ENCODE results near the gene FOXO1.
A peak's percentile ranks its signal among the peaks of the same experiment; 100 is the strongest.

The FOXO1 gene

DNA sequence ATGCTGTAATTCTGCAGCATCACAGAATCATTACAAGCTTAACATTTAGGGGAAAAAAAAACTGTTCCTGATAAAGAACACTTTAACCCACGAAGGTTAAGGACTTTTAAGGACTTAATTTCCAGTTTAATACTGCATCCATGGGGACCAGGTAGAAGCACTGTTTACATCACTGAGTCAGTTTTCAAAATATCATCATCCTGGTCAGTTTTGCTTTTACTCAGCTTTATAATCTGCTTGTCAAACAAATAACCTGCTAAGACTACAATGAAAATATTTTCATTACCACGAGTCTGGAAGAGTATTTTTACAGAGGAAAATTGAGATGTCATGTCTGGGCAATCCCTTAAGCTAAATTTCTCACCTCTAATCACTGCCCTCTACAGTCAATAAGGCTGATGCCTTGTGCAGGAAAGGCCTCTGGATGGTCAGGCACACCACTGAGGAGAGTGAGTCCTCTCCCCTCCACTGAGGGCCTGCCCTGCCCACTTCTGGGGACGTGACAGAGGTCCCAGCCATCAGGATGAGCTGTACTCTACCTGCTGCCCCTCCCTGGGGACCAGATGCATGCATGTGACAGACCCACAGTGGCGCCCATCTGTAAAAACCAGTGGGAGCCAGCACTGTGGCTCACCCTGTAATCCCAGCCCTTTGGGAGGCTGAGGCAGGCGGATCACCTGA lies 31.0 kb downstream of the FOXO1 start:
- DNase-seq = peak; percentile 38

DNA sequence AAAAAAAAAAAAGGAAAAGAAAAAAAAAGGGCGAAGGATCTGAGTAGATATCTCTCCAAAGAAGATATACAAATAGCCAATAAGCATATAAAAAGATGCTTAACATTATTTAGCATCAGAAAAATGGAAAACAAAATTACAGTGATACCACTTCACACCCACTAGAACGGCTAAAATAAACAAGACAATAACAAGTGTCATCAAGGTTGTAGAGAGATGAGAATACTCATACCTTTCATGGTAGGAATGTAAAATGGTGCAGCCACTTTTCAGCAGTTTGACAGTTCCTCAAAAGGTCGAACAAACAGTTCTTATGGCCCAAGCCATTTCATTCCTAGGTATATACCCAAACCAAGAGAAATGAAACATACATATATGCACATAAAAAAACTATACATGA lies 33.5 kb downstream of the FOXO1 start:
- DNase-seq = no peak

DNA sequence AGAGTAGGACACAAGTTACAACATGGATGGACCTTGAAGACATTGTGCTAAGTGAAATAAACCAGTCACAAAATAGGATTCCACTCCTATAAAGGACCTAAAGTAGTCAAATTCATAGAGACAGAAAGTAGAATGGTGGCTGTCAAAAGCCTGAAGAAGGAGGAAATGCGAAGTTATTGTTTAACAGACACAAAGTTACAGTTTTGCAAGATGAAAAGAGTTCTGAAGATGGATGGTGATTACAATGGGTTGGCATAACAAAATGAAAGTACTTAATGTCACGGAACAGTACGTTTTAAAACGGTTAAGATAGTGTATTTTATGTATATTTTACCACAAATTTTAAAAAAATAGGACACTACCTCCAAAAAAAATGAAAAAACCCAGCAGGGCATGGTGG lies 34.8 kb downstream of the FOXO1 start:
- no peak for DNase-seq

DNA sequence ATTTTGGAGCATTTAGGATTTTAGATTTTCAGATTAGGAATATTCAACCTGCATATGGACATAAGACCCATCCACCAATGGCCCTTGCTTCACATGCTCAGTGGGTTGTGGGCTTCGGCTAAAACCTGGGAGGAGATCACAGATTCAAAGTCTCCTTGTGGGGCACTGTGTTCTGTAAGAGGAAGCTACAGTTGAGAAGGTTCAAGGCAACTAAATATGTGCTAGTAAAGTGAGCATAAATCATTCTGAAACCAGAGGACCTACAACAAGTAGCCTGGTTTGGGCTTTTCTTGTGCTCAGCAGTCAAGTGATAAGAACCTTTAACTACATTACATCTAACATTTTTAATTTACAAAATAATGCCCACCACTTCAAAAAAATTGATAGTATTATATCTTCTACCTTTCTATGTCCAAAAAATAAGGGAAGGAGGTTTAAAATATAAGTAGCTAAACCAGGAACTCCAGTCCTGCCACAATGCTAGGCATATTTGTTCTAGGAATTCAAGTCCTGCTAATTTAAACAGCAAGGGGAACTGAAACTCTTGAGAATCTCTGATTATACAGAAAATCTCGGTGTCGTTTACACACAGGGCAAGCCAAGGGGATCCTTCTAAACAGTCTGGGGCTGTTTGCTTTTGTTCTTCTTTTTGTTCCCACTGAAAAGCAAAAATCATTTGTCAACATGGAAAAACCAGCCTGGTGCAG lies 36.6 kb downstream of the FOXO1 start:
- DNase-seq = peak; percentile 38

DNA sequence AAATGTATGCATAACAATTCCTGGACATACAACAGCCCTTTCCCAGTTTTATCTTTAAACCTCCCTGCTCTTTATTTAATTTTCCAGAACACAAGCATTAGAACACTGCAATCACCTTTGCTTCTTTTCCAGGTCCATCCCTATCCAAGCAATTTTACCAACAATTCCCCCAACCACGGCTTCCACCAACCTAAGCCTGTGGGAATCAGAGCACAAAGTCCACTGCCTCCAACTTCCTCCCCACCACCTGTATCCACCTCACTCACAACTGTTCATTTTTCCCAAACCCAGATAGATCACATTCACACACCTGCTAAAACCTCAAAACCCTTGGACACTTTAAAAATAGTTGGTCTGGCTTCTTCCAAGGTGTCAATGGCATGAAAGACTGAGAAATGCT lies 39.5 kb downstream of the FOXO1 start:
- DNase-seq = no peak

DNA sequence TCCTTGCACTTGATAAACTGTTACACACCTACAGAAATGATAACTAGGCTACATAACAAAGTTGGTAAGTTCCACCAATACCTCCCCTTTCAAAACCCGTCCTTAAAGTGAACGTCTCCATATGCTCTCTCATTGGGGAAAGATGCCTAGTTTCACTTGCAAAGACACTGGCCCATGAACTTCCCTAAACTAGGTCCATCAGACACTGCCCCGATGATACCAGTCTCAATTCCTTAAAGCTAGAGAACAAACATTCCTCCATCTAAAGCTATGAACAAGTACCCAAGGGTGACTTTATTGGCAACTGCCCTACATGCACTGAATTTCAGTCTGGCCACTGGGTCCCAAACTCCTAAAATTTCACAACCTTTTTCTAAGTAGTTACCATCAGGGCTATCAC lies 39.9 kb downstream of the FOXO1 start:
- no peak for DNase-seq

DNA sequence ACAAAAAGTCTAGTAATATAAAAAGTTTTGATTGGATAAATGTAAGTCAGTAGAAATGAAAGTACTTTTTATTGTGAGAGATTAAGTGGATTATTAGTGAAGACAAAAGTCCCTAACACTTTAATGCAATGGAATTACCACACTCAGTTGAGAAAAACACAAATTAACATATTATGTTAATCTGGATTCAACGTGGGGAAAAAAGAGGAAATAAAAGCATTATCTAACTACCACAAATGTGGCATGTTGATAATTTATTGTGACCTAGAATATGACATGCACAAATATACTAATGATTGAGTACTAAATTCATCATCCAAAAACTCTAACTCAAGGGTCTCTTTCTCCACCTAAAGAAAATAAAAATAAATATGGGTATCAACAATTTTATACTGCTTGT lies 41.5 kb downstream of the FOXO1 start:
- DNase-seq = no peak

DNA sequence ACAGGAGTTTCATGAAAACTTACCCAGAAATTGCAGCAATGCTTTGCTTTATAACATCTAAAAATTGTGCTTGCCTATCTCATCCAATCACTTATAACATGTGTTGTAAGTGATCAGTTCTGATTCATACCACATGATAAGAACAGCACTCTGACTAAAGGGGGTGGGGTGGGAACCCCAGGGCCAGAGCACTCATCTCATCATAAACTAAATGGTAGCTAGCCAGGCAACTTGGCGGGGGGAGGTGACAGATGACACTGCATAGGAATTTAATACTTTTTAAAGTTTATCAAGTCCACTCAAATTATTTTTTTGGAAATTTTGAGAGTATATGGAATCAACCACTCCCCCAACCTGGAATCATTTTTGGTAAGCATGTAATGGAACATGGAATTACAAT lies 42.1 kb downstream of the FOXO1 start:
- DNase-seq = peak; percentile 31

DNA sequence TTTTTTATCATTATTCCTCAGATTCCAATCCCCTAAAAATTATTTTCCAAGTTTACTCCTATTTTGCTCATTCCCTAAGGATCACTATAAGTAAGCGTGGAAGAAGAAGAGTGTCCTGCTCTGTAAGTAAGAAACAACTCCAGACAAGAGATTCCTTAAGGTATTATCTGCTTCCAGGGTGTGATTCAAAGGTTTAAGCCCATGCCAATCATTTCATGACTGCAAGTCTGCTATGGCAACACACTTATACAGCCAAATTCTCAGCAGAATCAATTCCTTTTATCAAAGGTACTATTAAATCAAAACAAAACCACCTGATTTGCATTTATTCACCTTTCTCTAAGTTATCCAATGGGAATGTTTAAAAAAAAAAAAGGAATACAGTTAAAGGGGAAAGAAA lies 43.7 kb downstream of the FOXO1 start:
- DNase-seq = no peak

DNA sequence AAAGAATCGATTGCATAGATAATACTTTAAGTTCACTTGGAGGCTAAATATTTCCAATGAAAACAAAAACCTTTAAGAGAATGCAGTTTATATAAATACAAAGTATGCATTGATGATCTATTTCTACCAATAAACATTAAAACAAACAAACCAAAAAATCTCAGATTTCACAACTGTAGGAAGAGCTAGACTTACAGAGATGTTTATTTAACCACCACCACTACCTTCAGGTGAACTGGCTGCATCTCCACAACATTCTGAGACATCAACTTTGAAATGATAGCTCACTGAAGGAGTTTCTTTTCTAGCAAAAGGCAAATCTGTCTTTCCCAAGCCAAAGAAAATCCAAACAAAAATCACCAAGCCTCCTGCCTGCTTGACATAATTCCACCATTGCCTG lies 44.2 kb downstream of the FOXO1 start:
- DNase-seq = no peak

DNA sequence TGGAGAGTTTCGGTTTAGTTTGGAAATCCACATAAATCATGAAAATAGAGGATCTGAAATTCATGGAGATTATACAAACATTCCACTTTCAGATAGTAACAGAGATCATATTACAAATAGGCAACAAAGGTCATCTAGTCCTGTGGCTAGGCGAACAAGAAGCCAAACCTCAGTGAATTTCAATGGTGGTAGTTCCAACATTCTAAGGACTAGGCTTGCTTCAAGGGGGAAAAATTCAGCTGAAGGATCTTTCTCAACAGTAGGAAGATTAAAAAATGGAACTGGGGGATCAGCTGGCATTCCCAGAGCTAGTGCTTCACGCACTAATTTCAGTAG lies 47.0 kb downstream of the FOXO1 start:
- no peak for DNase-seq

DNA sequence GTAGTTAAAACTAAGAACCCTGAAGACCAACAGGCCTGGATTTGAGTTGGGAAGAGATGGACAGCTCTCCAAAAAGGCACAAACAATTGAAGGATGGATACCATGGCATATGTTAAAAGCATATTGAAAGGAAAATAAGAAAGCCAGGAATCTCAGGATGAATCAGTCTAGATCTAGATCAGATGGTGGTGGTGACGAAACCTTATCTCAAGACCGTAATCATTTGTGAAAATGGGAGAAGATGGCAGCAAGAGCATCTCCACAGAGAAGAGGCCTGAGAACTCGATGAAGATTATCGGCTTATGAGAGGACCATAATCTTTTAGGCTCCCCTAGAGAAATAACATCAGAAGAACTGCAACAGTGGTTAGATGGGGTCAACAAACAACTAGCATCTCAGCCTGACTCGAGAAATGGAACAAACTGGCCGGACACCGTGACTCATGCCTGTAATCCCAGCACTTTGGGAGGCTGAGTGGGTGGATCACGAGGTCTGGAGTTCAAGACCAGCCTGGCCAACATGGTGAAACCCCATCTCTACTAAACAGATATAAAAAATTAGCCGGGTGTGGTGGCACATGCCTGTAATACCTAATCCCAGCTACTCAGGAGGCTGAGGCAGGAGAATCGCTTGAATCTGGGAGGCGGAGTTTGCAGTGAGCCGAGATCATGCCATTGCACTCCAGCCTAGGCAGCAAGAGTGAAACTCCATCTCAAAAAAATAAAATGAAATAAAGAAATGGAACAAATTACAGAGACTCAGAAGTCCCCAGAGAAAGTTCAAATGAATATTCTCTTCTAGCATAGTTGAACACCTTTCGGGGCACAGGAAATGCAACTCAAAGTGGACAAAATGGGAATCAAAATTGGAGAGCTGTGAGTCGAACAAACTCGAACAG lies 47.6 kb downstream of the FOXO1 start:
- no peak for DNase-seq

DNA sequence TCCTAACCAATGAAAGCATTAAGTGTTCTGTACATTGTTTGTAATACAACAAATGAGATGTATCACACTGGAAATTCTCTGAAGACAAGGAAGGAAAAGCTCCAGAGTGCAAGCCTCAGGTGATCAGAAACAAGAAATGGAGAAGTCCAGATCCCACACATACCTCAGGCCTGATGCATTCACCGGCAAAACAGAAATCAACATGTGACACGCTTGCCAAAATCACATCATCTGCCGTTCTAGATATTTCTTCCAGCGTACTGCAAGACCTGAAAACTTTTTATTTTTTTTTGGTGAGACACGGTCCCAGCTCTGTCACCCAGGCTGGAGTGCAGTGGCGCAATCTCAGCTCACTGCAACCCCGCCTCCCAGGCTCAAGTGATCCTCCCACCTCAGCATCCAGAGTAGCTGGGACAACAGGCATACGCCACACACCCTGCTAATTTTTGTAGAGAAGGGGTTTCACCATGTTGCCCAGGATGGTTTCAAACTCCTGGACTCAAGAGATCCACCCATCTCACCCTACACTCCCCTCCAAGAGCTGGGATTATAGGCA lies 48.6 kb downstream of the FOXO1 start:
- DNase-seq = no peak

DNA sequence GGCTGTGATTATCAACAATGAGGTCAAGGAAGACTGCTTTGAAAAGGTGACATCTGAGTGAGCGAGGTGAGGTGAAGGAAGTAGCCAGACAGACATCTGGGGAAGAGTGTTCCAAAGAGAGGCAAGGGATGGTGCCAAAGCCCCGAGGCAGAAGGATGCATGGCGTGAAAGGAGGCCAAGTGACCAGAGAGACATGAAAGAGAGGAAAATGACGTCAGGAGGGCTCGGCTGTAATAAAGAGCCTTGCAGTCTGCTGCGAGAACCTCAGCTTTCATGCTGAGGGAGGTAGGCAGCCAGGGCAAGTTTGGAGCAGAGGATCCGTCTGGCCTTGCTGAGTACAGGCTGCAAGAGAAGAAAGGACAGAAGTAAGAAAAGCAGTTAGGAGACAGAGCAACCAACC lies 50.8 kb downstream of the FOXO1 start:
- no peak for DNase-seq

DNA sequence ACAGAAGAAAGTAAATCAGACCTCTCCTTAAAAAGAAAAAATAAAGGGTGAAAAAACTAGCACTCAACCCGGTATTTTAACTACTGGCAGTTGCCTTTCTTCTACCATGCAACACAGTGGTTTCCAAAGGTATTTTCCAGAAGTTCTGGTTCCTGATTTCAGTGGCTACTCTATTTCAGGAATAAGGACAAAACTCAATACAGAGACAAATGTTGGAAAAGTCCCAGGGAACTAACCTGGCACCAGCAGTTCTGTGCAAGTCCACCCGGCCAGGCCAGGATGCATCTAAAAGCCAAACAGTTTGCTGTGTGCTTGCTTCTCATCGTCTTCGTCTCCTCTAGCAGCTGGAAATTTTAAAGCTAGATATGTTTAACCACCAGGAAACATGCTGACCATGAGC lies 52.5 kb downstream of the FOXO1 start:
- DNase-seq = no peak

DNA sequence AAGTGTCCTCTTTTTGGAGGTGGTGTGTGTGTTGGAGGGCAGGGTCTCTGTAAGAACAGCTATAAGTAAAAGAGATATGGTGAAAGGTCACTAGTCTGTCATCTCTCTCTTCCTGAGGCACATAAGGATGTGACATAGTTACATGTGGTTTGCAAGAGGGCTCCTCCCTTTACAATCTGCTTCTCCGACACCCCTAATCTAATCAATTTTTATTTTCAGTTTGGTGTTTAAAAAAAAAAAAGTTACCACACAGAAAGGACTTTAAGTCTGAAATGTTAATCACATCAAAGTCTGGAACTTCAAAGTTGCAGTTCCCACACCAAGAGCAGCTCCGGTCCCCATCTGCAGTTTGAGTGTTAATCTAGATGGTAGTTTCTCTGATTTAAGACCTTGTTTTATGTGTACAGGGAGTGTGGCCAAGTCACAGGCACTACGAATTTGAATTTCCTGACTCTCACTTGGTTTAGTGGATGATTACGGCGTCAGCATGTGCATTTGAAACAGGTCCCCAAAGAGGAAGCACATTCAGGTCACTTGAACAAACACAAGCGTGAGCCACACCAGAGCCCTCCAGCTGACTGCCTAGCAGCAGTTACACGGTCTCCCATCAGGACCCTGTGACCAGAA lies 53.1 kb downstream of the FOXO1 start:
- peak; percentile 75 for DNase-seq

DNA sequence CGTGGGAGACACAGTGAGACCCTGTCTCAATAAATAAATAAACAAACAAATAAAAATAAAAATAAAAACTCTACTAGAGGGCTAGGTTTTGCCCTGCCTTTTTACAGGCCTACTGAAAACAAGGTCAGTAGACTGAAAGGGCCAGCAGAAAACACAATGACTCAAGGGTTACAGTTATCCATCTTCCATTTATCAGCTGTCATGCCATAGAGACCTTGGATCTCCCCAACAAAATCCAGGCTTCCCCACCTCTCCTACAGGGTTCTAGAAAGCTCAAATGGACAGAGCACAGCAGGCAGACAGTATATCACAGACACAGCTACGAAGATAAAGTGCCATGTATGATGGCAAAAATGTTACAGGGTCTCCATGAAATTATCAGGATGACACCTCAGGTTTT lies 54.4 kb downstream of the FOXO1 start:
- DNase-seq = no peak

DNA sequence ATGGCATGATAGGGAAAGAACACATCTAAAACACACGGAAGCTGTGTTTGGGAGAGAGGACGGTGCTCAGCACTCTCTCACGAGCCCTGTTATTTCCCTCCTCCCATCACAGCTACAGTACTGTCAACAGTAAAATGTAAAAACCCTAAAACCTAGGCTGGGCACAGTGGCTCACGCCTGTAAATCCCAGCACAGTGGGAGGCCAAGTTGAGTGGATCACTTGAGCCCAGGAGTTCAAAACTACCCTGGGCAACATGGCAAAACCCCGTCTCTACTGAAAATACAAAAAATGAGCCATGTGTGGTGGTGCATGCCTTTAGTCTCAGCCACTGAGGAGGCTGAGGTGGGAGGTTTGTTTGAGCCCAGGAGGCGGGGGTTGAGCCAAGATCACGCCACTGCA lies 54.8 kb downstream of the FOXO1 start:
- no peak for DNase-seq

DNA sequence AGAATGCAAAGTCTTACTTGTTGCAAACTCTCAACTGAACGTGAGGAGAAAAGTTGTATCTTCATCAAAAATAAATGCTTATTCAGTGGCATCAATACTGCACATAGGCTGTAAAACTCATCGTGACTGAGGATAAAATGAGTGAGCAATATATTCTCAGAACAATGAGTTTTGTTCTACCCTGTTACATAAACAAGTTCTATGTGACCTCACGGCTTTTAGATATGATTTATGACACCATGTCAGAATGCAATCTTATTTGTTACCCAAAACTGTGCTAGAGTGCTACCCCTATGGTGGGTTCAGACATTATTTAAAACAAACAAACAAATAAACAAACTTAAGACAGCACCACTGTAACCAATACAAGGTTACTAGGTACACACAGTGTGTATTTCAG lies 55.4 kb downstream of the FOXO1 start:
- DNase-seq = no peak

DNA sequence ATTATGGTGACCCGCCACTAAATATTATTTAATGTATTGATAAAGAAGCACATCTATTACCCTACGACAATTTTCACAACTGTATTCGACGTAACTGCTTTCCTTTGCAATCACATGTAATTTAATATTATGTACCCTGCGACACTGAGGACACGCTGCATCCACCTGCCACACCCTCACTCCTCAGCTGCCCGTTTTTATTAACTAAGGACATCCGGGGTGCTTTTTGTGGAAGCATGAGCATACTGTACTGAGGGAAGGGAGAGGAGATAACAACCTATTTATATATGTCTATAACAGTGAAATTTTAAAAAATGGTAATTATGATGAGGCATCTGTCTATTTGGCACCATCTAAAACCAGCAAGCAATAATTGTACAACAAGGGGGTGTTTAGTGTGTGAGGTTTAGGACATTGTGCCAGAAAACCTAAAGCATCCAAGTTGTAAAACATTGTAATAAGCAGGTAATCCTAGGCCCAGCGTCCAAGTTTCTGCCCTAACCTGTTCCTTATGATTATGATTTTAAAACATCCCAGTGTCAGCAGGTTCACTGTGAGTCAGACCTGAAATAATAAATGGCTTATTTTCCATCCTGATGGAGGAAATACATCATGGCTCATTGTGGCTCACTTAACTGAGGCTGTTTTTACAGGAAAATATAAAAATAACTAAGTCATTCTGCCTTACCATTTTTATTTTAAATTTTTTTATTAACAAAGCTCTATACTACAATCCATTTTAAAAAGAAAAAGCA lies 56.3 kb downstream of the FOXO1 start:
- DNase-seq = no peak

DNA sequence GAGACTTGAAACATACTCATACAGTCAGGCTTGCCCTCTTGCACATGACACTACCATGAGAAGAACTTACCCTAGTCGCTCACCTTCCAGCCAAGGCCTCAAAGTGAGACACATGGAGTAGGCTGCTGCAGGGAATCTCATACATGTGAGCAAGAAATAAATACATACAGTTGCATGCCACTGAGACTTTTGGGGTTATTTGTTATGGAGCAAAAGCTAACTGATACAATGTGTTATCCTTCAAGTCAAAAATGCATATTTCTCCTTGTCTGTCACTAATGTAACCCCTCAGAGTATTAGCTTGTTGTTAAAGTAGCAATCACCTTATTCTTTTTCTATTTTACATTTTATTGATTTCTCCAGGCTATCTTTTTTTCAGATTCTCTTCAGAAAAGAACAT lies 58.1 kb downstream of the FOXO1 start:
- no peak for DNase-seq

DNA sequence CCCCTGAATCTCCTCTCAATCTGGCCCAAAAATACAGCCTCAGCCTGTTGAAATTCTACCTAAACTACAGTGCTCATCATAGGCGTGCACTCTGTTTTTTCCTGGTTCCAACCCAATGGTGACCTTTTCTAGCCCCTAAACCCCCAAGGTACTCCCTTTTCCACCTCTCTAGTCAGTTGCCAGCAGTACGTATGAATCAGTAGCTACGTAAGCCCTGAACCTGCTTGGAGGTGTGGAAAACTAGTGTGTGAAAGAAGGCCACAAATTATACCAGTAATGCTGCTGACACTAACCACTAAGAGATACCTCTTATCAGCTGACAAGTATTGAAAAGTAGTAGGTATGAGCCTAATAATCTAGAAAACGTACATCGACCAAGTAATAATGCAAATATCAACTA lies 60.9 kb downstream of the FOXO1 start:
- DNase-seq = no peak

DNA sequence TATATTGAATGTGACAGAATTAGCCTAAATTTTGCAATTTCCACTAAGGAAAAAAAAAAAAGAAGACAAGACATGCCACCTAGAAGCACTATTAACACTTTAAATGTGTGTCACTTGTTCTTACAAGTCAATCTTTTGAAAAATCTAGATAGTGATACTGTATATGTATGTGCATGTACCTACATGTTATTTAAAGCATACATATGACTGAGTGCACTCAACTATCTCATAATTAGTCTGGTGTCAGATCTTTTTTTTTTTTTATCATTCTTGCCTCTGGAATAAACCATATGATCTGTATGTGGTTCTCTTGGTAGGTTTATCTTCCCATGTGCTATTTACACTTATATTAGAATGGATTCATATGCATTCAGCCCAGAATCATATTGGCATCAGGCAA lies 62.3 kb downstream of the FOXO1 start:
- no peak for DNase-seq

Data from activated CD4-positive, alpha-beta T cell treated with anti-CD3 and anti-CD28 coated beads, Interleukin-2, amount 50 U/mL, for 16 hours (primary cell).